B cell (primary cell): ENCODE measurements around the gene PSMD3. TPM values are rescaled to one million over a fixed set of nuclear protein-coding genes. Genes with fewer than 3 reads are reported as not detected.

Source experiments
- ATAC-seq: fragments of 200-7000 bp; cut with Tn5 transposase; one replicate; pipeline ENCODE4 v1.10.0; 2021; ENCODE audit warnings: low read depth, mild to moderate bottlenecking, moderate number of reproducible peaks, moderate library complexity
- CTCF ChIA-PET: fragments of 350-600 bp; sonication (Branson Sonifier 250); formaldehyde crosslinking; loops from one replicate; lab custom pipeline; 2021; ENCODE audit warnings: antibody characterized with exemption, inconsistent platforms; lab: Charles Lee
- POLR2A ChIA-PET: fragments of 350-600 bp; sonication (Branson Sonifier 250); formaldehyde crosslinking; loops from one replicate; lab custom pipeline; 2021; ENCODE audit warnings: antibody characterized with exemption; lab: Charles Lee
- DNase-seq: peaks from one replicate; pipeline ENCODE4 v3.0.0; 2013
- H2AFZ ChIP-seq: 2 replicates; pipeline ENCODE4 v1.6.1; 2012; ENCODE audit warnings: mild to moderate bottlenecking, low read depth, low read length; ENCODE audit not compliant: insufficient read depth, poor library complexity, severe bottlenecking
- H3K27ac ChIP-seq, 2 donors: 1 replicate in 1 of 2; 2 replicates in 1 of 2; pipeline ENCODE4 v1.5.1; 2012 to 2013; ENCODE audit warnings: low read length in 2 of 2, mild to moderate bottlenecking in 2 of 2, moderate library complexity in 1 of 2
- H3K27me3 ChIP-seq, 4 experiments: fragments of 200-600 bp in 1 of 4; sonication (generic) in 1 of 4; replicated peaks in 1 of 4; 1 replicate in 2 of 4; 2 replicates in 2 of 4; pipeline versions ENCODE4 v1.6.1 to v1.7.0; 2013 to 2016; ENCODE audit warnings: low read length in 3 of 4, mild to moderate bottlenecking in 2 of 4, mixed read lengths in 1 of 4, moderate library complexity in 1 of 4; ENCODE audit not compliant: insufficient read depth in 4 of 4, control insufficient read depth in 3 of 4; ENCODE audit errors: control extremely low read depth in 1 of 4
- H3K36me3 ChIP-seq, 2 experiments: replicated peaks in 1 of 2; 1 replicate in 1 of 2; 2 replicates in 1 of 2; pipeline versions ENCODE4 v1.6.1 to v1.7.1; 2013; ENCODE audit warnings: low read length in 1 of 2; ENCODE audit not compliant: insufficient read depth in 2 of 2, control insufficient read depth in 1 of 2; ENCODE audit errors: control extremely low read depth in 1 of 2, extremely low read depth in 1 of 2
- H3K4me1 ChIP-seq, 2 donors: fragments of 200-600 bp in 1 of 2; sonication (generic) in 1 of 2; 1 replicate in 1 of 2; 2 replicates in 1 of 2; pipeline versions ENCODE4 v1.5.1 to v1.6.1; 2013 to 2017; ENCODE audit warnings: low read length in 2 of 2; ENCODE audit not compliant: control insufficient read depth in 2 of 2, insufficient read depth in 2 of 2
- H3K4me2 ChIP-seq: replicated peaks from 2 replicates; pipeline ENCODE3; 2012; ENCODE audit warnings: mild to moderate bottlenecking, low read depth, low read length; ENCODE audit not compliant: poor library complexity, severe bottlenecking
- H3K4me3 ChIP-seq, 5 experiments: fragments of 200-600 bp in 1 of 5; sonication (generic) in 1 of 5; 1 replicate in 3 of 5; 2 replicates in 2 of 5; pipeline versions ENCODE4 v1.5.1 to v1.7.0; 2011 to 2016; ENCODE audit warnings: low read length in 4 of 5, mild to moderate bottlenecking in 4 of 5, low read depth in 2 of 5, control low read depth in 1 of 5, moderate library complexity in 1 of 5; ENCODE audit not compliant: insufficient read depth in 1 of 5; ENCODE audit errors: control extremely low read depth in 1 of 5, extremely low read depth in 1 of 5
- H3K79me2 ChIP-seq: fragments of 200-600 bp; sonication (generic); one replicate; pipeline ENCODE4 v1.6.0; 2016; ENCODE audit warnings: low read length; ENCODE audit not compliant: control insufficient read depth, insufficient read depth
- H3K9ac ChIP-seq: fragments of 200-600 bp; sonication (generic); 2 replicates; pipeline ENCODE4 v1.6.1; 2017; ENCODE audit warnings: mild to moderate bottlenecking, low read length, moderate library complexity
- H3K9me3 ChIP-seq, 3 donors: one replicate each; pipeline versions ENCODE4 v1.6.1 to v1.7.1; 2013; ENCODE audit warnings: low read length in 2 of 3; ENCODE audit not compliant: control insufficient read depth in 2 of 3, insufficient read depth in 1 of 3; ENCODE audit errors: control extremely low read depth in 1 of 3
- H4K20me1 ChIP-seq: 2 replicates; pipeline ENCODE4 v1.6.0; 2012; ENCODE audit warnings: mild to moderate bottlenecking, low read length; ENCODE audit not compliant: insufficient read depth, control insufficient read depth, poor library complexity, severe bottlenecking
- H3K27ac Mint-ChIP-seq: one replicate; pipeline ENCODE4 v1.8.0; 2021; ENCODE audit warnings: mixed read lengths
- H3K27me3 Mint-ChIP-seq: one replicate; pipeline ENCODE4 v1.8.0; 2021; ENCODE audit warnings: mixed read lengths
- H3K4me1 Mint-ChIP-seq: one replicate; pipeline ENCODE4 v1.8.0; 2021; ENCODE audit warnings: mixed read lengths
- H3K4me3 Mint-ChIP-seq: one replicate; pipeline ENCODE4 v1.8.0; 2021; ENCODE audit warnings: mixed read lengths
- H3K9me3 Mint-ChIP-seq: one replicate; pipeline ENCODE4 v1.8.0; 2022; ENCODE audit warnings: mixed read lengths; ENCODE audit not compliant: insufficient read depth
- CTCF ChIP-seq: fragments of 200-600 bp; IDR thresholded peaks from one replicate; pipeline ENCODE4 v1.8.0; 2022; ENCODE audit warnings: antibody characterized with exemption, mild to moderate bottlenecking
- EZH2 ChIP-seq: IDR thresholded peaks from 2 replicates; pipeline ENCODE4 v1.6.1; 2012; ENCODE audit warnings: borderline replicate concordance, low read depth, mild to moderate bottlenecking, moderate library complexity, low read length; ENCODE audit not compliant: insufficient read depth, poor library complexity, severe bottlenecking
- WGBS: methylation state at CpG from one replicate; pipeline ENCODE4 v1.1.5; 2013; ENCODE audit warnings: missing lambda C conversion rate; ENCODE audit not compliant: insufficient coverage; 5-methylcytosine and 5-hydroxymethylcytosine counted together
- intact Hi-C: fragments of 100-400 bp; cut with micrococcal nuclease; formaldehyde crosslinking; loops from one replicate; pipeline ENCODE4 v1.10.0; 2022
- polyA plus RNA-seq: library from polyadenylated mRNA; depleted of rRNA; stranded (reverse); fragments of >200 nt; gene quantifications from 2 replicates; pipeline ENCODE4 v1.2.3, GENCODE V29; 2012
- total RNA-seq, 2 donors: library from RNA; stranded (reverse); fragments of 120-200 nt in 1 of 2; gene quantifications; 1 replicate in 1 of 2; 2 replicates in 1 of 2; pipeline versions ENCODE4 v1.2.3 to v1.2.4, GENCODE V29; 2013 to 2022

PSMD3 gene
- total and polyA plus RNA-seq, 2 donors (not counting 1 experiment from before 2014, with no cell fraction given), result 72.6 to 76.6 TPM

- no peak overlapping the region for H2AFZ ChIP-seq
- ChIA-PET CTCF (no interaction called here), POLR2A (no interaction called here)
- H3K4me2 ChIP-seq, result no peak overlapping the region
- Mint-ChIP-seq H3K27ac (no peak overlapping the region), H3K27me3 (peaks cover 50% of the 10 kb centered on the region), H3K4me1 (no peaks in the 10 kb centered on the region), H3K9me3 (no peaks in the 10 kb centered on the region), H3K4me3 (no peak overlapping the region)
- no peaks in the 10 kb centered on the region for H3K9me3 ChIP-seq
- H4K20me1 ChIP-seq, result no peaks in the 10 kb centered on the region
- no peak for DNase-seq
- H3K27ac ChIP-seq, result no peak overlapping the region
- H3K27me3 ChIP-seq, result peaks cover 0 to 7% (median 3%) of the 10 kb centered on the region in 4 experiments
- no peak for ATAC-seq
- H3K9ac ChIP-seq, result no peak overlapping the region
- no peak overlapping the region for H3K4me3 ChIP-seq
- intact Hi-C loops, result no loop called here
- H3K36me3 ChIP-seq, result no peaks in the 10 kb centered on the region
- no peaks in the 10 kb centered on the region for H3K79me2 ChIP-seq
- TF ChIP-seq EZH2 (no peak), CTCF (no peak)
- WGBS, result 71% methylated on average over 4 of the region's 7 CpGs
- H3K4me1 ChIP-seq, result peaks cover 5 to 7% of the 10 kb centered on the region in 2 donors
Observed at GRCh38 chr17:39970157-39970692, 10.4 kb upstream of the PSMD3 start.

- Histone ChIP-seq H3K9ac (no peak overlapping the region), H3K79me2 (no peaks in the 10 kb centered on the region), H4K20me1 (no peaks in the 10 kb centered on the region), H3K27me3 (peaks cover 0 to 7% (median 3%) of the 10 kb centered on the region in 4 experiments), H3K36me3 (no peaks in the 10 kb centered on the region), H3K4me3 (no peak overlapping the region), H3K27ac (no peak overlapping the region), H2AFZ (no peak overlapping the region), H3K4me2 (no peak overlapping the region), H3K4me1 (peaks cover 5 to 7% of the 10 kb centered on the region in 2 donors), H3K9me3 (no peaks in the 10 kb centered on the region)
- Mint-ChIP-seq H3K9me3 (no peaks in the 10 kb centered on the region), H3K27ac (no peak overlapping the region), H3K27me3 (peaks cover 50% of the 10 kb centered on the region), H3K4me1 (no peaks in the 10 kb centered on the region), H3K4me3 (no peak overlapping the region)
- POLR2A ChIA-PET, result no interaction called here
- no peak for DNase-seq
- WGBS, result 89% methylated on average over 3 of the region's 4 CpGs
- intact Hi-C loops, result no loop called here
- TF ChIP-seq CTCF (no peak), EZH2 (no peak)
- CTCF ChIA-PET, result no interaction called here
- no peak for ATAC-seq
Observed at GRCh38 chr17:39971076-39971603, 9.5 kb upstream of the PSMD3 start.
